ENCODE data around the gene RPUSD3.

Gene RPUSD3

GRCh38 chr3:9809239-9809614 is 34.6 kb downstream of the RPUSD3 start:
- no peak for DNase-seq
- H2AFZ ChIP-seq (ENCODE audit: low read length) = peak overlapping the region; percentile 24
- peak overlapping the region; percentile 53; the same call in 1 of the 2 replicates for H3K4me3 ChIP-seq (ENCODE audit: low read length)

GRCh38 chr3:9808345-9809037 is 35.3 kb downstream of the RPUSD3 start:
- H3K4me3 ChIP-seq (ENCODE audit: low read length) = no peak overlapping the region
- H3K9ac ChIP-seq (ENCODE audit: low read length) = no peak overlapping the region
- no peaks in the 10 kb centered on the region for H3K79me2 ChIP-seq (ENCODE audit: low read length)
- H3K9me2 ChIP-seq (replicated peaks; ENCODE audit: insufficient read depth, low read length) = no peaks in the 10 kb centered on the region
- DNase-seq = peak; percentile 45
- no peaks in the 10 kb centered on the region for H3K9me3 ChIP-seq (replicated peaks; ENCODE audit: insufficient read depth, low read length)
- H3K4me1 ChIP-seq (ENCODE audit: low read length) = no peaks in the 10 kb centered on the region
- TF ChIP-seq EZH2phosphoT487 (IDR thresholded peaks at IDR 0.05; ENCODE audit: low read length) (no peak), CTCF (IDR thresholded peaks at IDR 0.05; ENCODE audit: low read length) (peak; percentile 37), EZH2 (optimal IDR thresholded peaks at IDR 0.05; ENCODE audit: low read depth, low read length) (no peak)
- no peak overlapping the region for H2AFZ ChIP-seq (ENCODE audit: low read length)
- no peaks in the 10 kb centered on the region for H4K20me1 ChIP-seq (ENCODE audit: insufficient read depth, low read length)
- H3K27ac ChIP-seq (ENCODE audit: low read length) = no peak overlapping the region
- no peaks in the 10 kb centered on the region for H3K27me3 ChIP-seq (replicated peaks; ENCODE audit: insufficient read depth, low read length)
- peaks cover 11% of the 10 kb centered on the region; the same call in 1 of the 2 replicates for H3F3A ChIP-seq (ENCODE audit: insufficient read depth, low read length)
- H3K4me2 ChIP-seq (ENCODE audit: low read depth, low read length) = no peak overlapping the region
- 0 out of 2 replicates have a peak, but pooled peaks cover 15% of the 10 kb centered on the region for H3K36me3 ChIP-seq (replicated peaks; ENCODE audit: insufficient read depth, low read length)

More at GRCh38 chr3:9809239-9809614, 34.6 kb downstream of the RPUSD3 start:
- Histone ChIP-seq H3K79me2 (ENCODE audit: low read length) (no peaks in the 10 kb centered on the region), H3K9ac (ENCODE audit: low read length) (peak overlapping the region; percentile 52; the same call in 1 of the 2 replicates), H3K27me3 (replicated peaks; ENCODE audit: insufficient read depth, low read length) (no peaks in the 10 kb centered on the region), H4K20me1 (ENCODE audit: insufficient read depth, low read length) (no peaks in the 10 kb centered on the region), H3K9me2 (replicated peaks; ENCODE audit: insufficient read depth, low read length) (no peaks in the 10 kb centered on the region), H3K9me3 (replicated peaks; ENCODE audit: insufficient read depth, low read length) (no peaks in the 10 kb centered on the region), H3K36me3 (replicated peaks; ENCODE audit: insufficient read depth, low read length) (0 out of 2 replicates have a peak, but pooled peaks cover 9% of the 10 kb centered on the region), H3K27ac (ENCODE audit: low read length) (no peak overlapping the region), H3K4me2 (ENCODE audit: low read depth, low read length) (peak overlapping the region; percentile 62), H3K4me1 (ENCODE audit: low read length) (no peaks in the 10 kb centered on the region), H3F3A (ENCODE audit: insufficient read depth, low read length) (peaks cover 11% of the 10 kb centered on the region; the same call in 1 of the 2 replicates)
- no peak for TF ChIP-seq EZH2 (optimal IDR thresholded peaks at IDR 0.05; ENCODE audit: low read depth, low read length)
- no peak for TF ChIP-seq CTCF (IDR thresholded peaks at IDR 0.05; ENCODE audit: low read length)
- no peak for TF ChIP-seq EZH2phosphoT487 (IDR thresholded peaks at IDR 0.05; ENCODE audit: low read length)

- Histone ChIP-seq H3K9me3 (replicated peaks; ENCODE audit: insufficient read depth, low read length) (no peaks in the 10 kb centered on the region), H3K4me1 (ENCODE audit: low read length) (no peaks in the 10 kb centered on the region), H3K79me2 (ENCODE audit: low read length) (no peaks in the 10 kb centered on the region), H3K4me3 (ENCODE audit: low read length) (no peak overlapping the region), H3F3A (ENCODE audit: insufficient read depth, low read length) (peaks cover 11% of the 10 kb centered on the region; the same call in 1 of the 2 replicates), H3K9ac (ENCODE audit: low read length) (no peak overlapping the region), H3K36me3 (replicated peaks; ENCODE audit: insufficient read depth, low read length) (0 out of 2 replicates have a peak, but pooled peaks cover 15% of the 10 kb centered on the region), H4K20me1 (ENCODE audit: insufficient read depth, low read length) (no peaks in the 10 kb centered on the region), H3K9me2 (replicated peaks; ENCODE audit: insufficient read depth, low read length) (no peaks in the 10 kb centered on the region), H2AFZ (ENCODE audit: low read length) (no peak overlapping the region), H3K27me3 (replicated peaks; ENCODE audit: insufficient read depth, low read length) (no peaks in the 10 kb centered on the region), H3K27ac (ENCODE audit: low read length) (no peak overlapping the region), H3K4me2 (ENCODE audit: low read depth, low read length) (no peak overlapping the region)
- TF ChIP-seq EZH2 (optimal IDR thresholded peaks at IDR 0.05; ENCODE audit: low read depth, low read length) = no peak
- TF ChIP-seq EZH2phosphoT487 (IDR thresholded peaks at IDR 0.05; ENCODE audit: low read length) = no peak
- no peak for TF ChIP-seq CTCF (IDR thresholded peaks at IDR 0.05; ENCODE audit: low read length)
- DNase-seq = no peak
These were observed 35.8 kb downstream of the RPUSD3 start for GRCh38 chr3:9807981-9808344.

Data from MM.1S (cell line).